Ovary (tissue), 9 donors: Measurements from ENCODE around the gene SGSH. TPM values are rescaled to one million over a fixed set of nuclear protein-coding genes. Genes with fewer than 3 reads are reported as not detected.

Experiments used
- DNase-seq, 5 donors: peaks; one replicate each; pipeline ENCODE4 v3.0.0-alpha.2; 2019 to 2020
- H3K27ac ChIP-seq, 2 donors: fragments of 200-600 bp; one replicate each; pipeline versions ENCODE4 v1.5.1 to v1.8.0; 2019 to 2022
- H3K27me3 ChIP-seq: fragments of 200-600 bp; one replicate; pipeline ENCODE4 v1.8.0; 2022
- H3K36me3 ChIP-seq: fragments of 200-600 bp; sonication (generic); one replicate; pipeline ENCODE4 v1.5.1; 2019
- H3K4me1 ChIP-seq: one replicate; pipeline ENCODE4 v1.8.1; 2013; ENCODE audit warnings: mild to moderate bottlenecking, moderate library complexity; ENCODE audit not compliant: insufficient read depth
- H3K4me3 ChIP-seq: fragments of 200-600 bp; sonication (generic); one replicate; pipeline ENCODE4 v1.5.1; 2017
- H3K9me3 ChIP-seq, 2 donors: fragments of 200-600 bp in 1 of 2; sonication (generic) in 1 of 2; one replicate each; pipeline versions ENCODE4 v1.5.1 to v1.8.1; 2013 to 2019; ENCODE audit warnings: mild to moderate bottlenecking in 1 of 2, moderate library complexity in 1 of 2
- EP300 ChIP-seq: sonication (generic); formaldehyde crosslinking; IDR thresholded peaks from one replicate; pipeline ENCODE4 v1.6.1; 2017; ENCODE audit warnings: antibody characterized with exemption
- POLR2A ChIP-seq: fragments of 450-650 bp; IDR thresholded peaks from one replicate; pipeline ENCODE4 v1.6.1; 2017; ENCODE audit warnings: antibody characterized with exemption, mild to moderate bottlenecking, moderate library complexity
- WGBS, 3 donors: extraction: QIAGEN DNeasy Blood & Tissue Kit in 1 of 3; methylation state at CpG; one replicate each; pipeline versions ENCODE4 v1.1.5 to v1.1.7; 2013 to 2017; 5-methylcytosine and 5-hydroxymethylcytosine counted together
- intact Hi-C, 4 donors: fragments of 100-400 bp; cut with DNase I; formaldehyde crosslinking; loops; one replicate each; pipeline versions ENCODE4 v1.11.0 to v1.15.1; 2022 to 2023
- polyA plus RNA-seq, 2 donors: library from polyadenylated mRNA; stranded (reverse); fragments of 200-250 nt in 1 of 2; fragments of 350-450 nt in 1 of 2; fragmentation: Illumina TruSeq in 1 of 2; extraction: RNeasy Lipid Tissue Mini Kit (QIAGEN cat#74804) in 1 of 2; gene quantifications; one replicate each; pipeline ENCODE4 v1.2.3, GENCODE V29; 2013 to 2014
- total RNA-seq, 7 donors: library from RNA; depleted of rRNA in 2 of 7; stranded (reverse); fragments of >200 nt in 2 of 7; fragmentation: NEBNext Ultra II Directional in 3 of 7; extraction: Animal tissue kit (Norgen Biotek cat#: 25700) in 3 of 7; gene quantifications; one replicate each; pipeline versions ENCODE4 v1.1.0 to v1.2.4, GENCODE V29; 2016 to 2023
- TF ChIP-seq, protein P1 (sequence below), 3 donors: fragments of 450-650 bp in 2 of 3; fragments of 200-600 bp in 1 of 3; IDR thresholded peaks; one replicate each; pipeline versions ENCODE4 v1.5.1 to v1.8.0; 2016 to 2022; ENCODE audit warnings: antibody characterized with exemption in 3 of 3, mild to moderate bottlenecking in 1 of 3
- donor health status: DM: no; HTN: no; CAD: no; lungs with moderate emphysema.
- donor health status: DM: no; HTN: no; CAD: no.
- donor health status: Bipolar disorder and iron deficiency.
- donor health status: DM: yes; HTN: yes; CAD: no.
- donor health status: DM: no; HTN: no; CAD: no.
- donor health status: DM: yes; HTN: yes; CAD: no.

Gene SGSH
- total and polyA plus RNA-seq, 9 donors: 10.8 to 39.9 (median 30.4) TPM

GRCh38 chr17:80198144-80198661, 21.9 kb downstream of the SGSH start:
- Histone ChIP-seq H3K4me3 (no peak overlapping the region), H3K27ac (no peak overlapping the region), H3K36me3 (no peaks in the 10 kb centered on the region), H3K27me3 (no peaks in the 10 kb centered on the region), H3K9me3 (no peaks in the 10 kb centered on the region), H3K4me1 (no peaks in the 10 kb centered on the region)
- no peak for DNase-seq
- intact Hi-C loops: loop anchor here in 1 of 4 donors (10.0 kb wide), 1 partner anchor 167 kb away; no protein-coding TSS in a partner anchor
- TF ChIP-seq, protein P1, sequence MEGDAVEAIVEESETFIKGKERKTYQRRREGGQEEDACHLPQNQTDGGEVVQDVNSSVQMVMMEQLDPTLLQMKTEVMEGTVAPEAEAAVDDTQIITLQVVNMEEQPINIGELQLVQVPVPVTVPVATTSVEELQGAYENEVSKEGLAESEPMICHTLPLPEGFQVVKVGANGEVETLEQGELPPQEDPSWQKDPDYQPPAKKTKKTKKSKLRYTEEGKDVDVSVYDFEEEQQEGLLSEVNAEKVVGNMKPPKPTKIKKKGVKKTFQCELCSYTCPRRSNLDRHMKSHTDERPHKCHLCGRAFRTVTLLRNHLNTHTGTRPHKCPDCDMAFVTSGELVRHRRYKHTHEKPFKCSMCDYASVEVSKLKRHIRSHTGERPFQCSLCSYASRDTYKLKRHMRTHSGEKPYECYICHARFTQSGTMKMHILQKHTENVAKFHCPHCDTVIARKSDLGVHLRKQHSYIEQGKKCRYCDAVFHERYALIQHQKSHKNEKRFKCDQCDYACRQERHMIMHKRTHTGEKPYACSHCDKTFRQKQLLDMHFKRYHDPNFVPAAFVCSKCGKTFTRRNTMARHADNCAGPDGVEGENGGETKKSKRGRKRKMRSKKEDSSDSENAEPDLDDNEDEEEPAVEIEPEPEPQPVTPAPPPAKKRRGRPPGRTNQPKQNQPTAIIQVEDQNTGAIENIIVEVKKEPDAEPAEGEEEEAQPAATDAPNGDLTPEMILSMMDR (IDR thresholded peaks at IDR 0.05): no peak
- TF ChIP-seq EP300 (no peak), POLR2A (no peak)
- 45 to 57% (median 53%) methylated on average over 24 to 27 of the region's 27 CpGs for WGBS, 3 donors

- TF ChIP-seq EP300: no peak
- no peak for TF ChIP-seq POLR2A
- TF ChIP-seq, protein P1 (IDR thresholded peaks at IDR 0.05): no peak
- Histone ChIP-seq H3K36me3 (no peaks in the 10 kb centered on the region), H3K27me3 (no peaks in the 10 kb centered on the region), H3K27ac (no peak overlapping the region), H3K4me1 (no peaks in the 10 kb centered on the region), H3K4me3 (no peak overlapping the region), H3K9me3 (no peaks in the 10 kb centered on the region)
- WGBS, 3 donors: 88 to 91% (median 89%) methylated on average over 7 of the region's 7 CpGs
- intact Hi-C loops: loop anchor here in 1 of 4 donors (10.0 kb wide), 1 partner anchor 168 kb away; no protein-coding TSS in a partner anchor
- DNase-seq: no peak
These were observed 23.5 kb downstream of the SGSH start for GRCh38 chr17:80196652-80197051.

DNA sequence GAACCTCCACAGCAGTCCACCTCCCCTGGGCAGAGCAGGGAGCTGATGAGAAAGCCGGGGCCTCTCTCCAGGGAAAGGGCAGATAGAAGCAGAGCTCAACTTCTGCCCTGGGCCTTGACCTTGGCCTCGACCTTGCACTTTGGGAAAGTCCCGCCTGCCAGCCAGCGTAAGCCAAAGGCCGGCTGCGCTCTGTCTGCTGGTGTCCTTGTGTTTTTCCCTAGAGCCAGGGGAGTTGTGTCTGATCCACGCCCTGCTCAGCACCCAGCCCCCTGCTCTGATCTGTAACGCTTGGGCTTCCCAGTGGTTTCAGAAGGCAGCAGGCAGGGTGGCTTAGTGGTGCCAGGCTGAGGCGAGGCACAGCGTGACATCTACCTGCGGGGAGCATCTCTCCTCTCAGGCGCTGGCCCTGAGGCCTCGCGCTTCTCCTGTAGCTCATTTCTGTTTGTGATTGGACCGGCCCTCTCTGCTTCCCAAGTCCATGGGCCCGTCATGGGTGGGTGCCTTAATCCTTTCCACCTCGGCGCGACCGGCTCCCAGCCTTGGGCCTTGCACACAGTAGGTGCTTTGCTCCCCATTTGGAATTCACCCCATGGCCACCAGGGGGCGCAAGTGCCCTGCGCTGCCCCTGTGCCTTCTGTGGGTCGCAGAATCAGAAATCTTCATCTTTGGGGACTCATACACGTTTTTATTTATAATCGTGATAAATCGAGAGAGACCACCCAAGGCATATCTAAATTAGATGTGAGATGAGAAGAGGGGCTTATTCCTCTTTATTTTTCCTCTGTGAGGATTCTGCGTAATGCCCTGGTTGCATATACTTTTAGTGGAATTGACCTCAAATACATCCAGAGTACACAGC, 24.2 kb downstream of the SGSH start:
- intact Hi-C loops: loop anchor here in 1 of 4 donors (10.0 kb wide), 1 partner anchor 169 kb away; no protein-coding TSS in a partner anchor
- 47 to 58% (median 47%) methylated on average over 27 of the region's 27 CpGs for WGBS, 3 donors
- no peak overlapping the region for H3K4me3 ChIP-seq
- no peaks in the 10 kb centered on the region for H3K4me1 ChIP-seq
- H3K27me3 ChIP-seq: no peaks in the 10 kb centered on the region
- peak in 1 of 5 donors; percentile 33 for DNase-seq
- no peak for TF ChIP-seq EP300
- TF ChIP-seq, protein P1 (IDR thresholded peaks at IDR 0.05): peak; percentile 52 to 69 (median 58)
- H3K9me3 ChIP-seq: no peaks in the 10 kb centered on the region
- no peak overlapping the region for H3K27ac ChIP-seq
- no peaks in the 10 kb centered on the region for H3K36me3 ChIP-seq

DNA sequence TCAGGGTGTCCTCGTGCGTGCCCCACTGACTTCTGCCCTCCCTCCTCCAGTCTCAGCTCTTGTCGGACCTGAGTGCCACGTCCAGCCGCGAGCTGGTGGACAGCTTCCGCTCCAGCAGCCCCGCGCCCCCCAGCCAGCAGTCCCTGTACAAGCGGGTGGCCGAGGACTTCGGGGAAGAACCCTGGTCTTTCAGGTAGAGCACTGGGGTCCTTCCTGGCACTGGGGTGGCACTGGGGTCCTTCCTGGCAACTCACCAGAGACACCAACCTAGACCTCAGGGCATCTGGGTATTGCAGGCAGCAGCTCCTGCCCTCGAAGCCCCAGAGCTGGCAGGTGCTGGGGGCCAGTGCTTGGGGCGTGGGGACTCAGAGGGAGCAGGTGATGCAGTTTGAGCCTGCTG, 25.0 kb downstream of the SGSH start:
- Histone ChIP-seq H3K36me3 (no peaks in the 10 kb centered on the region), H3K4me3 (no peak overlapping the region), H3K4me1 (no peaks in the 10 kb centered on the region), H3K9me3 (no peaks in the 10 kb centered on the region), H3K27me3 (no peaks in the 10 kb centered on the region), H3K27ac (no peak overlapping the region)
- DNase-seq: peak in 1 of 5 donors; percentile 16
- no peak for TF ChIP-seq POLR2A
- TF ChIP-seq, protein P1 (IDR thresholded peaks at IDR 0.05): no peak
- TF ChIP-seq EP300: no peak
- intact Hi-C loops: loop anchor here in 1 of 4 donors (10.0 kb wide), 1 partner anchor 170 kb away; no protein-coding TSS in a partner anchor
- 78 to 84% (median 79%) methylated on average over 12 to 14 of the region's 14 CpGs for WGBS, 3 donors
